Upper lobe of left lung (tissue), 4 donors: ENCODE results near the gene KLRF1.

ENCODE experiments used
- EP300 ChIP-seq, 4 donors: sonication (generic); formaldehyde crosslinking; IDR thresholded peaks; one replicate each; pipeline ENCODE4 v1.5.1; 2017; ENCODE audit warnings: antibody characterized with exemption in 4 of 4, control low read depth in 2 of 4
- POLR2A ChIP-seq, 4 donors: fragments of 450-650 bp; IDR thresholded peaks; one replicate each; pipeline ENCODE4 v1.5.1; 2016 to 2017; ENCODE audit warnings: antibody characterized with exemption in 4 of 4, mild to moderate bottlenecking in 2 of 4
- POLR2AphosphoS5 ChIP-seq, 2 donors: sonication (generic); formaldehyde crosslinking; IDR thresholded peaks; one replicate each; pipeline ENCODE4 v1.5.1; 2017; ENCODE audit warnings: antibody characterized with exemption in 2 of 2
- TF ChIP-seq, protein P1 (sequence below), 6 experiments: fragments of 450-650 bp in 4 of 6; fragments of 200-600 bp in 2 of 6; sonication (generic) in 2 of 6; IDR thresholded peaks; one replicate each; pipeline ENCODE4 v1.5.1; 2016 to 2019; ENCODE audit warnings: antibody characterized with exemption in 6 of 6

DNA sequence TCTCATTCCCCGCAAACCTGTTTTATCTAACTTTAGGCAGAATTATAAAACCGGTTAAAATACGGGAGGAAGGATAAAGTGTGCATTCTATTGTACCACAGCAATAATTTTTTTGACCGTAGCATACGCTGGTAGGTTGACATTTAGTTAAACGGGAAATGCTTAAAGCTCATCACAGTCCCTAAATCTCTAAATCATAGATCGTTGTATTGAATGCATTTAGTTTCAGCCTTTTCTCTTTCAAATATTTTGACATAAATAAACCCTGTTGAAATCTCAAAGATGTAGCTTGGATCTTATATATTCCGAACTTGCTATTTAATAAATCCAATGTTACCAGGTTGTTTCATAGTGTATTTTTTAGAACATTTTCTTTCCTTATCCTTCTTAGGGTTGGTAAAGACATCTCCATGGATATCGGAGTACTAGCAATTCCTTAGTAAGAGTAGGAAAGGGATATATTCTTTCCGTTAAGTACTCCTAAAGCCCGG, 41.1 kb downstream of the KLRF1 start:
- TF ChIP-seq, protein P1, sequence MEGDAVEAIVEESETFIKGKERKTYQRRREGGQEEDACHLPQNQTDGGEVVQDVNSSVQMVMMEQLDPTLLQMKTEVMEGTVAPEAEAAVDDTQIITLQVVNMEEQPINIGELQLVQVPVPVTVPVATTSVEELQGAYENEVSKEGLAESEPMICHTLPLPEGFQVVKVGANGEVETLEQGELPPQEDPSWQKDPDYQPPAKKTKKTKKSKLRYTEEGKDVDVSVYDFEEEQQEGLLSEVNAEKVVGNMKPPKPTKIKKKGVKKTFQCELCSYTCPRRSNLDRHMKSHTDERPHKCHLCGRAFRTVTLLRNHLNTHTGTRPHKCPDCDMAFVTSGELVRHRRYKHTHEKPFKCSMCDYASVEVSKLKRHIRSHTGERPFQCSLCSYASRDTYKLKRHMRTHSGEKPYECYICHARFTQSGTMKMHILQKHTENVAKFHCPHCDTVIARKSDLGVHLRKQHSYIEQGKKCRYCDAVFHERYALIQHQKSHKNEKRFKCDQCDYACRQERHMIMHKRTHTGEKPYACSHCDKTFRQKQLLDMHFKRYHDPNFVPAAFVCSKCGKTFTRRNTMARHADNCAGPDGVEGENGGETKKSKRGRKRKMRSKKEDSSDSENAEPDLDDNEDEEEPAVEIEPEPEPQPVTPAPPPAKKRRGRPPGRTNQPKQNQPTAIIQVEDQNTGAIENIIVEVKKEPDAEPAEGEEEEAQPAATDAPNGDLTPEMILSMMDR (IDR thresholded peaks at IDR 0.05), result no peak
- TF ChIP-seq POLR2AphosphoS5 (IDR thresholded peaks at IDR 0.05) (no peak), POLR2A (IDR thresholded peaks at IDR 0.05) (no peak), EP300 (IDR thresholded peaks at IDR 0.05) (no peak)
